NCI-H69 (cell line): ENCODE results near the gene TPRN.
A peak's percentile ranks its signal among the peaks of the same experiment; 100 is the strongest.

ENCODE experiments used
- DNase-seq: peaks from one replicate; lab custom pipeline; 2025; lab: John Stamatoyannopoulos, UW

Gene TPRN

DNA sequence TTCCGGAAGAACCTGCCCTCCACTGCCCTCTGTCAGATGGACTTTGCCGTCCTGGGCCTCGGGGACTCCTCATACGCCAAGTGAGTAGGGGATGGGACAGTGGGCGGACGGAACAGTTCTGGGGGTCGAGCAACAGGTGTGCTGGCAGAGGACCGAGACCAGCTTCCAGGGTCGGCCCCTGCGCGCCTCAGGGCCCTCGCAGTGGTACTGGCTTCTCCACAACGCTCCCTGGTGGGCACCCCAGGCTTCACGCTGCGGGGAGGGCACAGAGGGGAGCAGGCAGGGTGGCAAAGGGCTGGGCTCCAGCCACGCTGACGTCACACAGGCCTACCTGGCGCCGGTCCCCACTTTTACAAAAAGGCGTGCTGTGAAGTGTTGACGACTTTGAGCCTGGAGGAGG, 12.0 kb upstream of the TPRN start:
- DNase-seq = no peak

DNA sequence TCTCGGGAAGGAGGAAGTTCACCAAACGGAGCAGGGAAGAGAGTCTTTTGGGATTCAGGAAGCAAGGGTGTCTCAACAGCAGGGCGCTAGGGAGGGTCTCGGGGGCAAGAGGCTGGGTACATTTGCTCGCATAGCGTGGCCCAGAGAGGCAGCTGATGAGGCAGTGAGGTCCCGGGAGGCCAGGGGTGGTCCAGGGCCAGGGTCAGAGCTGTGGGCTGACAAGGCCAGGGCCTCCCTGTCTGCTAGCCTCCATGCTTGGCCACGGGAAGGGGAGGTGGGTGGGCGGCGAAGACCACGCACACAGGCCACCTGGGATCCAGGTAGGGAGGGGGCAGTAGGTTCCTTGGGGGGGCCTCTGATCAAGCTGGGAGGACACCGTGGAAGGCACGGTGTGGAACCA, 11.0 kb upstream of the TPRN start:
- DNase-seq = no peak

DNA sequence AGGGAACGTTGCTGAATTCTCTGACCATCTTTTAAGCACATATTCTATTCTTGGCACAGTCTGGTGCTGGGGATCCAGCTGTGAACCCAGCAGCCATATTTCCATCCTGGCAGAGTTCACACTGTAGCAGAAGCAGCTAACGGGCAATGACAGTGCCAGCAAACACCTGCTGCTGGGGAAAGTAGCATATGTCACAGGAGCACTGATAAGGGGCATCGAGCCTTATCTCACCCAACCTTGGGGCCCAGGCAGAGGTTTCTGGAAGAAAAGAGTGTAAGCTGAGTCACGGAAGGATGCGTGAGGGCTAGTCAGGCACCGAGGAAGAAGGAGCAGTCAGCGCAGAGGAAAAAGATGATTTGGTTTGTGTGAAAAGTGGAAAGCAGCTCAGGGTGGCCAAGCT, 6.1 kb upstream of the TPRN start:
- DNase-seq = no peak

DNA sequence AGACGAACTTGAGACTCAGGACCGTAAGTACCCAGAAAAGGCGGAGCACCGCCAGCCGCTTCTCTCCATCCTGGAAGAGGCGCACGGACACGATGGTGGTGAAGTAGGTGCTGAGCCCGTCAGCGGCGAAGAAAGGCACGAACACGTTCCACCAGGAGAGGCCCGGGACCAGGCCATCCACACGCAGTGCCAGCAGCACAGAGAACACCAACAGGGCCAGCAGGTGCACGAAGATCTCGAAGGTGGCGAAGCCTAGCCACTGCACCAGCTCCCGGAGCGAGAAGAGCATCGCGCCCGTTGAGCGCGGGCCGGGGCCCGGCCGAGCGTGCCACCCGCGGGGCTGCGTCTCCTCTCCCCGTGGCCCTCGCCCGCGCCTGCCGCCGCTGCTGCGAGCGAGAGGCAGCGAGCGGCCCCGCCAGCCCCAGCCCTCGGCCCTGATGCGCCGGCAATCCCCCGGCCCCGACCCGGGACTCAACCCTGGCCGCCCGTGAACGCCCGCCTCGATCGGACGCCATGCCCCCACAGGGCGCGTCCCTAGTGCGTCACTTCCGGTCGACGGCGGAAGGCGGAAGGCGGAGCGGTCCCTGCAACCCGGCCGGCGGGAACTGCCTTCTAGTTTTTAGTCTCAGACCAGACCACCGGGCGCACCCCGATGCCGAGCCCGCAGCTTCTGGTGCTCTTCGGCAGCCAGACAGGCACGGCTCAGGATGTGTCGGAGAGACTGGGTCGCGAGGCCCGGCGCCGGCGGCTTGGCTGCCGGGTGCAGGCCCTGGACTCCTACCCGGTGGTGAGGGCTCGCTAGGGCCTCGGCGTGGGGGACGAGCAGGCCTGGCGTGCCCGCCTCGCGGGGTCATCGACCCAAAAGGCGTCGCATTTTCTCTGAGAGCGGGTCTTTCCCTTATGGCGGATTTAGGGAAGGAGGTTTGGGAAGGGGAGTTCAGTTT, 4.9 kb upstream of the TPRN start, which contains the start of the genes NDOR1 and TMEM203:
Gene NDOR1 (plus strand): TSS at position 575 of the 944 bp plus-strand sequence. CDS start 78 bp downstream, at position 653.
Gene TMEM203 (minus strand): TSS at position 523 of the 944 bp plus-strand sequence. CDS start 234 bp downstream, at position 289.
- peak; percentile 92 for DNase-seq

DNA sequence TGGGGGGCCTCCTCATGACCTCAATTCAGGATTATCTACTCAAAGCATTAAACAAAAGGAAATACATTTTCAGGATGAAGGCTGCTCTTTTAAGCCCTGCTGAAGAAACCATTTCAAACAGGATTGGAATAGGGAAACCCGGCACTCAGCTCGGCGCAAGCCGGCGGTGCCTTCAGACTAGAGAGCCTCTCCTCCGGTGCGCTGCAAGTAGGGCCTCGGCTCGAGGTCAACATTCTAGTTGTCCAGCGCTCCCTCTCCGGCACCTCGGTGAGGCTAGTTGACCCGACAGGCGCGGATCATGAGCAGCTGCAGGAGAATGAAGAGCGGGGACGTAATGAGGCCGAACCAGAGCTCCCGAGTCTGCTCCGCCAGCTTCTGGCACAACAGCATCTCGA, 4.2 kb upstream of the TPRN start:
- no peak for DNase-seq

DNA sequence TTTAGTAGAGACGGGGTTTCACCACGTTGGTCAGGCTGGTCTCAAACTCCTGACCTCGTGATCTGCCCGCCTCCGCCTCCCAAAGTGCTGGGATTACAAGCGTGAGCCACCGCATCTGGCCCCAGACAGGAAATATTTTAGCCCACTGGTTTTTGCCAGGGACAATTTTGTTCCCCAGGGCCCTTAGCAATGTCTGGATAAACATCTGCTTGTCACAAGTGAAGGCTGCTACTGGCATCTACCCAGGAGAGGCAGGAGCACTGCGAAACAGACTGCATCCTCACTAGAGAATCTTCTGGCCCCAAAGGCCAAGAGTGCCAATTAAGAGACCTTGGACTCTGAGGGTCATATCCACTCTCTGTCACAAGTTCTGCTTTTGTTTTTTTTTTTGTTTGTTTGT, 2.4 kb upstream of the TPRN start:
- no peak for DNase-seq

DNA sequence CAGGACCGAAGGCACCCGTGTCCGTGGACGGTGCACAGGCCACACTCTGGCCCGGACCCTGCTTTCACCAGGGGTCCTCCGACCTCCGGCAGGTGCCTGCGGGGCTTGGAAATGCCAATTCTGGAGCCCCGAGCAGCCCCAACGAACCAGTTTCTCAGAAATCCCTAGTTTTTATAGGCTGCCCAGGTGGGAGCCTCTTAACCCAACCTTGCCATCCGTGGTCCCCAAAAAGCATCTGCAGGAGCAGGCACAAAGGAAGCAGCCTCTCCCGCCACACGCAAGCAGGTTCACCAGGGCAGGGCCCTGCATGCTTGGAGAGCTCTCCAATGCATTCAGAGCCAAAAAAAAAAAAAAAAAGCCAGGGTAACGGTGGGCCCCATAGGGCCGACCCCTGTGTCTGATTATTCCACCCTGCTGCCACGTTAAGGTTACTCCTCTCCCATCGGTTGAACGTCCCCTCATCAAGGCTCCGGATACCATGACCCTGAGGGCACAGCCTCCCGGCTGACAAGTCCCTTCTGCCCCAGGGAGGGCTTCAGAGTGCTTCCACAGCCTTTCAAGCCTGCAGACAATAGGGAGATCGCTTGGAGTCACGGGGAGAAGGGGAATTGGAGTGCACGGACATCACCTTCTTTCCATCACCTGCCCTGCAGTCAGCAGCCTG, 796 bp upstream of the TPRN start:
- DNase-seq = no peak

DNA sequence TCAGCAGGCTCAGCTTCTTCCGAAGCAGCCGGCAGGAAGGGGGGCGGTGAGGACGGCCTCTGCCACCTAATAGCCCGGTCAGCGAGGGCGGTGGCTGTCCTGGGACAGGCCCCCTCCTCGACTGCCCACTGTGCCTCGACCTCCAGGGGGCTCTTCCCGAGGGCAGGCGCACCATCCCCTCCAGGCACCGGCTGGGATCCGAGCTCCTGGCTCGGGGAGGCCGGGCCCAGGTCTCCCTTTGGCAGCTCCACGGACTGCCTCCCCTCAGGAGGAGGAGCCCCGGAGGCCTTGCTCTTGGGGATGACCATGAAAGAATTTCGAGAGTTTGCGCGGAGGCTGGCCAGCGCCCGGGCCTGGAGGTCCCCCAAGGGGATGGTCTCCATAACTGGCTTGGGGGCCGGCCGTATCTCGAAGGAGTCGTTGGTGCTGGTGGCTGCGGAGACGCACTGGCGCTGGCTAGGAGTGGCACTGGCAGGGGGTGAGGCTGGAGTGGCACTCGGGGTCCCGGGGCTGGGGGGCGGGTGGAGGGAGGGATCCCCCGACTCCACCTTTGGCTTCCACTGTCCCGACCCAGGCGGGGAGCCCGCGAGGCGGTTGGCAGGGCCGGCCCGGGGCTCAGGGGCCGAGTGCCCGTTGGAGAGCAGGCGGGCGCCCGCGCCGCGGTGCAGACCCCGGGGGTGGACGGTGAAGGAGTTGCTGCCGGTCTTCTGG, 975 bp downstream of the TPRN start:
- no peak for DNase-seq

DNA sequence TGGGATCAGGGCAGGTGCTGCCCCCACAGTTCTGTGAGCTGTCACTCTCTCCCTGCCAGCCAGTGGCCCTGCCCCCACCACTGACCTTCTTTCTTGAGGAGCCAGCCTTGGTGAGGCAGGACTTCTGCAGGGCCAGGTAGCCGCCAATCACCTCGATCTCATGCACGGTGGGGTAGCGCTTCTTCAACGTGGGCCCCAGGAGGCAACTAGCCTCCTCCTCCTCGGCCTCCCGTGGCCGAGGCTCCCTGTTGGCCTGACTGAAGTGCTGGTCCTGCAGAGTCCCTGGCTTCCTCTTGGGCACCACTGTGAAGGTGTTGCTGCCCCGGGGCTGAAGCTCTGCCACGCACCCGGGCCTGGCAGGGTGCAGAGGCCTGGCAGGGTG, 1.6 kb downstream of the TPRN start:
- no peak for DNase-seq

DNA sequence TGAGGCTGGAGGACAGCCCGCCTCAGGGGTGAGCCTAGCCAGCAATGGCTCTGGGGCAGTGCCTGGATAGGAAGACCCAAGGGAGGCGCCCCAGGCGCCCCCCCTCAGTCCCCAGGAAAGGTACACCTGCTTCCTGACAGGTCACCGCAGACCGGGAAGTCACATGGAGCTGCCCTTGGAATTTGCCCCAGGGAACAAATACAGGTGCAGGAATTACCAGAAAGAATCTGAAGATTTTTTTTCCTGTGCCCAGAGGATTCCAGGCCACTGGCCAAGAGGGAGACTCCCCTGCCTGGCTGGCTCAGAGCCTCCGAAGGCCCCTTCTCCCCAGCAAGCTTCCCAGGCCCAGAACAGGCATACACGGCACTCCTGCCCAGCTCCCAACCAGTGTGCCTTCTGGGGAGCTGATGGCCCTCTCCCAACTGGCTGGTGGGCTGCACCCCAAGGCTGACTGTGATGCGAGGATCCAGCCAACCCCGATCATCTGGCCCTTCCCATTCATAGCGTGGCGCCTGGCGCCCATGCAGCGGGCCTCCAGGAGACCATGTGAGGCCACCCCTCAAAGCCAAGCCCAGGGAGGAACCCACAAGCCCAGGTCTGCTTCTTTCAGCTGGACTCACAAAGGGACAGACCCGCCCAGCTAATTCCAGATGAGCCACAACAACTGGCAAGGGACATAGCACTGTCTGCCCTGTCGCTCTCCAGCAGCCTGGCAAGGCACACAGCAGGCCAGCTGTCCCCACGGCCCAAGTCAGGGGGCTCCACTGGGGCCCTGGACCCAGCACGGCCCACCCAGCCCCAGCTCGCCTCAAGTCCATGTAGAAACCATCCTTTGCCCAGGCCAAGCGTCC, 2.3 kb downstream of the TPRN start:
- no peak for DNase-seq

DNA sequence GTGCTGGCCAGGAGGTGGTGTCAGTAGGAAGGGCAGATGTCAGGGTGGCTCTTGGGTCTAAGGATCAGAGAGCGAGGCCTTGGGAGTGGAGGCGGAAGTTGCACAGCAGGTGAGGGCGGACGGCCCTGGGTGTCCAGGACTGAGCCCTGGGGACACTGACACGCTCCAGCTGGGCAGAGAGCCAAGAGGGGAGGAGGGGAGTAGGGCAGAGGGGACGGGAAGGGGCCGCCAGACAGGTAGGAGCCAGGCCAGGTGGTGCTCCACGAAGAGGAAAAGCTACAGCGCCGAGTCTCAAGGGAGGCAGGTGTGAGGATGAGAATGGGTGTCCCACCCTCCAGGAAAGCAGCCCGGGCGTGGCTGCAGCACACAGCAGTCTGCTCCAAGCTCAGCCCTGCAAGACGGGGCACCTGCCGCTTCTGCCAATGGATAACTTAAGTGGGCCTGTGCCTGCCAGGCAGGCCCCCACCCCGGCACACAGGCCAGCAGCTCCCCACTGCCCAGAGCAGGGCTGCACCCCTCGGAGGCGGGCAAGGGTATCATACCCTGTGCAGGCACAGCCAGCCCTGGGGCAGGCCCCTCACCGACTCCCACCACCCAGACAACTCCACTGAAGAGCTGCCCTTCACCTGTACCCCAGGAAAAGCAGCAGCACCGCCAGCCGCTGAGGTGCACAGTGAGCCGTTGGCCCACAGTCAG, 4.9 kb downstream of the TPRN start:
- peak; percentile 99 for DNase-seq

DNA sequence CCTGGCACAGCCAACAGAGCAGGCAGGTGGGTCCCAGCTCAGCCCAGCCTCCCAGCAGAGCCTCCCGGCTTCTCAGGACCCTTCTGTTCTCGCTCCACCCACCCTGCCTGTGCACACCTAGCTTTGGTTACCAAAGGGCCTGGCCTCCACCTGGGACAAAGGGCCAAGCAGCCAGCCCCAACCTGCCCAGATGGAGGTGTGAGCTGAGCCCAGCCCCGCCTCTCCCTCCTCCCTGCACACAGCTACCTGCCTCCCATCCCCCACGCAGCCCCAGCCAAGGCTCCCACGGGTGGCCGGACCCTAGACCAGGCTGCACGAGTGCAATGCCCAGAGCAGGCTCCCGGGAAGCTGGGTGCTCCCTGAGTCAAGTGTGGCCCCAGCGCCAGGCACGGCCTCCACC, 5.6 kb downstream of the TPRN start:
- peak; percentile 84 for DNase-seq

DNA sequence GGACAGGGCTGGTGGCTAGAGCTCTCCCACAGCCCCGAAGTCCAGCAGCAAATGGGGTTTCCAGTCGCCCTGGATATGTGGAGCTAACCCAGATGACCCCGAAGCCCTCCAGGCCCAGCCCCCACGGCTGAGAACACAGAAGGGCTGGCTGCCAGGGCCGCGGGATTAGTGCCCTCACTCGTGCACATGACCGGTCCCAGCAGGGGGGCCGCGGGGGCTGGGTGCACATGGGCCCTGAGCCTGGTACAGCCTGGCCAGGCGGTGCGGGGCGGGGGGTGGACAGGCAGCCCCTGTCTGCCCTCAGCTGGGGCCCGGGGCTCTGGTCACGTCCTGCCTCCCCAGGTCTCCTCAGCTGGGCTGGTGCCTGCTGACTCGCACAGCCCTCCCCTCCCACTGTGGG, 6.2 kb downstream of the TPRN start:
- DNase-seq = no peak

DNA sequence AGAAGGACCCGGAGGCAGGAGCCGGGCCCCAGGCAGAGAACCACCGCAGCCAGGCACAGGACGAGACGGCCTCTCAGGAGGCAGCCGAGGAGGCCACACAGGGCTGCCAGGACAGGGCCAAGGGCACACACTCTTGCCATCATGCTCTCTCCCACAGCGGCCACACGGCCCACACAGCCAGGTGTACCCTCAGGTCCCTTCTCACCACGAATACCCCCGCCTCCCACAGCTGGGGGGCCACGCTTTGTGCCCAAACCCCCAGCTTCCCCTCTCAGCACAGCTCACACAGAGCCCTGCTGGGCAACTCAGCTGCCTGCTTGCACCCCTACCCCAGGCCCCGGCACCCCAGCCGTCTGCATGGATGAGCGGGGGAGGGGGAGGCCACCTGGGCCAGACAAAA, 6.8 kb downstream of the TPRN start:
- no peak for DNase-seq

DNA sequence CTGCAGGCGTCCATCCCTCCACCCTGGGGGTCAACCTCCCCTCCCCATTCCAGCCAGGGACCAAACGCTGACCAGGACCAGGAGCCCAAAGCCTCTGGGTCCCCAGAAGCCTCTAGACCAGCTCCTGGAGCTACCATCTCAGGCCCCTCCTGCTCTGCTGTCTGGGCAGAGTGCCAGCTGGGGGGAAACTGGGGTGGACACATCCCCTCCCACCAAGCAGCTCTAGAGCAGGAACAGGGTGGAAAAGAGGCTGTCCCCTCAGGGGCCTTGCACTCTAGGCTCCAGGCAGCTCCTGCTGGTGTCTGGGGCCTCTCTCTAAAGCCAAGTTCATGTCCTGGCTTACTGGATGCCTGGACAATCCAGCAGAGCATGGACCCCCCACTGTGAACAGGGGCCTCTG, 7.7 kb downstream of the TPRN start:
- DNase-seq = peak; percentile 44

DNA sequence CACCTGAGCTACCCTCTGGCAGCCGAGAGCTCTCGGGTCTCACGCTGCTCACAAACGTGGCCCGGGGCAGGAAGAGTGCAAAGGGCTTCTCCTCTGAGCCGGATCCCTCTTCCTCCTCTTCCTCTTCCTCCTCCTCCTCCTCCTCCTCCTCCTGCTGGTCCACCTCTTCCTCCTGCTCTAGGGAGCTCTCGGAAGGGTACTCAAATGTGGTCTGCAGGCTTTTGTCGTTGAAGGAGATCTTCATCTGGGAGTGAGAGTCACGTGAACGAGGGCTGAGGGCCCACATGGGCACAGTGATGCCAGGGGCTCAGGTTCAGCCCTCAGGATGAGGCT, 8.1 kb downstream of the TPRN start:
- no peak for DNase-seq

DNA sequence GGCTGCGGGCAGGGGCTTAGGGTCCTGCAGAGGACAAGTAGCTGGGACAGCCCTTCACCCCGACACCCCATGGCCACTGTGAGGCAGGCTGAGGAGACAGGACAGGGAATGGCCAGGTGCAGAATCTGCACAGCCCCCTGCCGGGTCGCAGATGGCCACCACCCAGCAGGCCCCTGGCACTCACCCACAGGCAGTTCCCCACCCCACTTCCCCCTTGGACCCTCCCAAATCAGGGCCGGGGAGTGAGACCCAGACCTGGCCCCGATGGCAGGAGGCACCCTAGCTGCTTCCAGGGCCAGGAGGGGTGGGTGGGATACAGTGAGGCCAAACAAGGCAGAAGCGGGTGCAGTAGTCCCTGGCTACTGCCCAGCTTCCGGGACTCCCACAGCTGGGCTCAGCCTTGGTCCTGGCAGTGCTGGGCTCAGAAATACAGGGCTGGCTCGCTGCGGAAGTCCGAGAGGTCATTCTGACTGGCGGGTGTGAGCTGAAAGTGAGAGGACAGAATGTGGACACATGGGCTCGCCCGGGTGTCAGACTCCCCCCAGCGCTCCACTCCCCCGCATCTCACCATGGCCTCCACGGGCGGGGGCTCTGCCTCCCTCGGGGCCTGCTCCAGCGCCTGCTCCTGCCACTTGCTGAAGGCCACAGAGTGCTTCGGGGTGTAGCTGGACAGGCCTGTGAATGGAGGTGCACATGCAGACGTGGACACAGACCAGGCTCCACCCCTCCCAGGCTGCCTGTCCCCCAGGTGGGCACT, 8.7 kb downstream of the TPRN start:
- DNase-seq = no peak

DNA sequence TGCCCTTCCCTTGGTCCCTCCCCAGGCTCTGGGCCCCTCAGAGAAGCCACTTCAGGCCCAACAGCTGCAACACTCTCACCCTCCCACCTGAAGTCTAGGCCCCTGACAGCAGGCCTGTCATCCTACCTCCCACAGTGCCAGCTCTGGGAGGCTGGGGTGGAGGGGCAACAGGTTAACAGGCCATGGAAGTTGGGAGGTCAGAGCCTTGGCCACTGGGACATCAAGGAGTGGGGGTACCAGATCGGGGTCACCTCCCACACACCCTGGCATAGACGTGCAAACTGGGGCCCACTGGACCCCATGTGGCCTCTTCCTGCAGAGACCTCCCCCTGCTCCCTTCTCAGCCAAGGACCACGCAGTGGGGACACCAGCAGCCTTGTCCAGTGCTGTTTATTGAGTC, 9.3 kb downstream of the TPRN start:
- no peak for DNase-seq

DNA sequence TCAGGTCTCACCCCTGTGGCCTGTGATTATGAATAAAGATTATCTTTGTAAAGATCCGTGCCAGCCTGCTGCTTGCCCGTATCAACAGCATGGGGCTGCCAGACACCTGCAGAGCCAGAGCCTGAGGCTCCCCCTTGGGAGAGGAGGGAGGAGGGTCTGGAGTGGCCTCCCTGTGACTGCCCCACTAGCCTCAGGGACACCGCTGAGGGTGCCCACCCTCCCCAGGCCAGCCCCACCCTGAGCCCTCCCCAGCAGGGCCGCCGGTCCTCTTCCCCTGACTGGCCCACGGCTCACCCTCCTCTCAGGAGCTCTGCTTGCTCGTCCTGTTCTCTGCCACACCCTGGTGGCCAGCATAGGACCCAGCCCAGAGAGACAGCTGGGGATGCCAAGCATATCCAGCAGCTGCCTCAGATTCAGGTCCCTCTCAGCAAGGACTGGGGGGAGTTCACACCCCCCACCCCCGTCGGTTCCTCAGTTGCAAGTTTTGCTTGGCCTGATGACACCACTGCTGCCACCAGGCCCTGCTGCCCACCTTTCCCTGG, 10.2 kb downstream of the TPRN start:
- DNase-seq = no peak
